GM21528 (cell line): ENCODE results near the gene GRID1.

Experiments used
- ATAC-seq: cut with Tn5 transposase; IDR thresholded peaks from one replicate; pipeline ENCODE4 v1.9.1; 2021; ENCODE audit warnings: mild to moderate bottlenecking, moderate library complexity; ENCODE audit not compliant: unreplicated experiment, low FRiP score

The GRID1 gene

GRCh38 chr10:85891472-85891871, 475.1 kb downstream of the GRID1 start:
- ATAC-seq: no peak

- ATAC-seq: no peak
These were observed 478.0 kb downstream of the GRID1 start for GRCh38 chr10:85888559-85888958.

DNA sequence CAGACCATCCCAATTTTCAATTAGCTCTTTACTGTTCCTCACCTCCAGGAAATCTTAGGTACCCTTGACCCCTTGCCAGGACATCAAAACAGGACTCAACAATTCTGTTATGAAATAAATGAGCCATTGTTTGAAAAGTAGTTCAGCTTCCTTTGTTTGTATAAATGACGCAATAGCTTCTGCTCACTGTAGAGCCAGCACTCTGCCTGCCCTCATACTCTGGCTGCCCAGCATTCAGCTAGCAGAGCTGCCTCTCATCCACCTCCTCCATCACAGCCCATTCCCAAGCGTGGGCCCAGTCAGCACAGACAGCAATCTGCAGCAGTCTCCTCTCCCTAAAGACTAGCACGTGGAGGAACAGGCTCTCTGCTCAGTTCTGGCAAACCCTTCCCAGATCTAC, 478.6 kb downstream of the GRID1 start:
- no peak for ATAC-seq

DNA sequence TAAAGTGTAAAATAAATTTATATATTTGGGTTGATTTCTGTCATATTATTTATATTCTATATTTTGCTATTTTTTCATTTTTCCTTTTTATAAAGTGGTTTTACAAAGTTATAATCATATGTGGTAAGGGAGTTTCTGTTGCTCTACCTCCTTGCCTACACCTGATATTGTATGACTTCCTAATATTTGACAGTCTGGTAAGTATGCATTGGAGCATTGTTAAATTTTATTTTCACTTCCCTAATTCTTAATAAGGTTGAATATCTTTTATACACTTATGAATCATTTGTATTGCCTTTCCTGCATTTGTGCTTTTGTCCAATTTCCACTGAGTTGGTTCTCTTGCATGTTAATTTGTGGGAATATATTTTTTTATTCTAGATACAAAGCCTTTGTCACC, 492.4 kb downstream of the GRID1 start:
- no peak for ATAC-seq

DNA sequence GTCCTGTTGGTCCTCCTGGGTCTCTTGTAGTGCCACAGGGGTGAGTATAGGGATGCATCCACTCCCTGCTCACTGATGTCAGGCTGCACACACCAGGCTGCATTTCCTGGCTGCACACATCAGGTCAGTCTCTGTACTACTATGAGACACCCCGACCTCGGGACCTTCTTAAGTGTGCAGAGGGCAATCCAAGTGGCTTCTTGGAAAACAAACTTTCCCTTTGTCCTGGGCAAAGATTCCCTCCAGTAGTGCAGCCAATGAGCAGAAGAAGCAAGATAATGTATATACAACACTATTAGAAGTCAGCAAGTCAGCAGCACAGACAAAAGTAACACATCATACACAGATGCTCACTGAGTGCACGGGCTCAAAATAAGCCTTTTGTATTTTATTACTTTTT, 493.5 kb downstream of the GRID1 start:
- no peak for ATAC-seq

GRCh38 chr10:85868627-85869499, 497.7 kb downstream of the GRID1 start:
- ATAC-seq: no peak

- ATAC-seq: no peak
These were observed 501.6 kb downstream of the GRID1 start for GRCh38 chr10:85864868-85865526.

- no peak for ATAC-seq
These were observed 502.4 kb downstream of the GRID1 start for GRCh38 chr10:85864173-85864549.

- no peak for ATAC-seq
These were observed 503.1 kb downstream of the GRID1 start for GRCh38 chr10:85863301-85864172.

- ATAC-seq: no peak
These were observed 503.8 kb downstream of the GRID1 start for GRCh38 chr10:85862771-85863170.

DNA sequence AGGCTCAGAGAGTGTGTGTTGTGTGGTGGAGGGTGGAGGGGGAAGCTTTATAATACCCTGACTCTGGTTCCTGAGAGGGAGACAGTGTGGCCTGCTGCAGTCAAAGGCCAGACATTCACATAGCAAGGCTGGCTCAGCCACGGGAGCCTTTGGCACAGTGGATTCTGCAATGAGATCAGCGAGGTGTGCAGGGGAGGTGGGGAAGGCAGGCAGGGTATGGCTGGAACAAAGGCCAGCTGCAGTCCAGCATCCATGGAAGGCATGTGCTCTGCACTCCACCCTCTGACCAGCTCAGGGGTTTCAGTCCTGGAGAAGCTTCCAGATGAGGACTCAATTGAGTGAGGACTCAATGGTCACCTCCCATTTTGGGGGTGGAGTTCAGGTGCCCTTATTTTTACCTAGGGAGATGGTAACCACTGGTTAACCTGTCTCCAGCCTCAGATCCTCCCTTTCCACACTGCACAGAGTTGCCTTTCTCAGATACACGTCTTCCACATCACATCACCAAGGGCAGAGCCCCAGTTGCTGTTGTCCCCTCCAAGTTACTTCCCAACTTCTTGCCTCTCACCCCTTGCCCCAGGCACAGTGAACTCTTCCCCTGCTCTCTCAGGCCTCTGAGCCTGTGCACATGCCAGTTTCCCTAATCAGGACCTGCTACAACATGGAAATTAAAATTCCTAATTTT, 504.9 kb downstream of the GRID1 start:
- ATAC-seq: no peak

GRCh38 chr10:85859859-85860258, 506.7 kb downstream of the GRID1 start:
- ATAC-seq: no peak

GRCh38 chr10:85858776-85859515, 507.6 kb downstream of the GRID1 start:
- ATAC-seq: no peak

- ATAC-seq: no peak
These were observed 508.8 kb downstream of the GRID1 start for GRCh38 chr10:85857791-85858190.

GRCh38 chr10:85857305-85857704, 509.3 kb downstream of the GRID1 start:
- ATAC-seq: no peak

DNA sequence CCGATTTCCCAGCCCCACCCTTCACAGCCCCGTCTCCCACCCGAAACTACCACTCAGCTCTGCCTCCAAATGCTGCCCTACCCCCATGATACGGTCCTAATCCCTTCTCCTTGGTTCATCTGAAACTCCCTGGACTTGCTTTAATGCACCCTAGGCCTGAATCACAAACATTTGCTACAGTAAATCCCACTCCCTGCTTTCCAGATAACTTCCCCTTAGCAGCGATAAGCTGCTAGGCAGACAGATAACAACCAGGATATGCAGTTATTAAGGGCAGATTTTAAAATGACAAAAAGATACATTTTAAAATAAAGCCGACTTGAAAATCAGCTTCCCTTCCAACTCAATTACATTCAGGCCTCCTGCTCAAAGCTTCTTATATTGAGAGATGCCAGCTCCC, 514.7 kb downstream of the GRID1 start:
- ATAC-seq: no peak

DNA sequence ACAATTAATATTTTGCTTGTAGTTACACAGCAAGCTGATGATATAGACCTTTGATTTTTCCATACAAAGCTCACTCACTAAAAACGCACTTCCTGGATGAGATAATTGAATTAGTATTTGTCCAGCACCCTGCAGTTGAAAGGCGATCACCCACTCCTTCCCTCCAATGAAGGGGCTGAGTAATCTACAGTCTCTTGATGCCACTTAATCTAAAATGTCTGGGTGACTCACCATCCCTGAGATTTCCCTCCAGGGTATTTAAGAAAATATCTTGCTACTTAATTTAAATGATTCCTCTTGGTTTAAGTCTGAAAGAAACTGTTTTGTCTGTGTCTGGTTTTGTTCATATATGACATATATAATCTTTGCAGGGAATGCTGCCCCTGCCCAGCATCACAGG, 515.3 kb downstream of the GRID1 start:
- no peak for ATAC-seq

DNA sequence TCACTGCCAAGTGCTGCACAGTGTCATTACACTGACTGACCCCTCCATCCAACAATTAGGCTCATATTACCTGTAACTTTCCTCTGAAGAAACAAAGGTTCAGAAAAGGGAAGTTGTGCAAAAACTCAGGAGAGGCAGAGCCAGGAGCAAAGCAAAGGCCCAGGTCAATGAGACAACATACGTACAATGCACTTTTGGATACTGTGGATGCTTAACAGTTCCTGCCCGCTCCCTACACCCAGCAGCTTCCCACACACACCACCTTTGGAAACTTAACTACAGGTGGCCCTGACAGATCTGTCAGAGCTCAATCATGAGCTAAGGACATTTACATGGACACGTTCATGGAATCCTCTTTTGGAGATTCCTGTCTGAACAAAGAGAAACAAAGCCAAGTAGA, 515.9 kb downstream of the GRID1 start:
- no peak for ATAC-seq

GRCh38 chr10:85849315-85849714, 517.3 kb downstream of the GRID1 start:
- no peak for ATAC-seq

- no peak for ATAC-seq
These were observed 517.8 kb downstream of the GRID1 start for GRCh38 chr10:85848756-85849155.
